ENCODE measurements around the gene HIPK1.

- TF ChIP-seq POLR2A (IDR thresholded peaks at IDR 0.05), result no peak
- TF ChIP-seq, protein P1, sequence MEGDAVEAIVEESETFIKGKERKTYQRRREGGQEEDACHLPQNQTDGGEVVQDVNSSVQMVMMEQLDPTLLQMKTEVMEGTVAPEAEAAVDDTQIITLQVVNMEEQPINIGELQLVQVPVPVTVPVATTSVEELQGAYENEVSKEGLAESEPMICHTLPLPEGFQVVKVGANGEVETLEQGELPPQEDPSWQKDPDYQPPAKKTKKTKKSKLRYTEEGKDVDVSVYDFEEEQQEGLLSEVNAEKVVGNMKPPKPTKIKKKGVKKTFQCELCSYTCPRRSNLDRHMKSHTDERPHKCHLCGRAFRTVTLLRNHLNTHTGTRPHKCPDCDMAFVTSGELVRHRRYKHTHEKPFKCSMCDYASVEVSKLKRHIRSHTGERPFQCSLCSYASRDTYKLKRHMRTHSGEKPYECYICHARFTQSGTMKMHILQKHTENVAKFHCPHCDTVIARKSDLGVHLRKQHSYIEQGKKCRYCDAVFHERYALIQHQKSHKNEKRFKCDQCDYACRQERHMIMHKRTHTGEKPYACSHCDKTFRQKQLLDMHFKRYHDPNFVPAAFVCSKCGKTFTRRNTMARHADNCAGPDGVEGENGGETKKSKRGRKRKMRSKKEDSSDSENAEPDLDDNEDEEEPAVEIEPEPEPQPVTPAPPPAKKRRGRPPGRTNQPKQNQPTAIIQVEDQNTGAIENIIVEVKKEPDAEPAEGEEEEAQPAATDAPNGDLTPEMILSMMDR (IDR thresholded peaks at IDR 0.05), result no peak
Measured at GRCh38 chr1:113981962-113982931, 53.1 kb downstream of the HIPK1 start.
